CD14-positive monocyte (primary cell): Measurements from ENCODE around the gene NUBP2. TPM values are rescaled to one million over a fixed set of nuclear protein-coding genes. Genes with fewer than 3 reads are reported as not detected.

Source experiments
- DNase-seq, 3 donors: peaks; one replicate each; pipeline ENCODE4 v3.0.0-alpha.2; 2011 to 2022
- H2AFZ ChIP-seq: 2 replicates; pipeline ENCODE4 v1.6.0; 2012; ENCODE audit warnings: mild to moderate bottlenecking, low read depth, low read length, inconsistent platforms; ENCODE audit not compliant: insufficient read depth, poor library complexity, severe bottlenecking
- H3K27ac ChIP-seq, 2 donors: 1 replicate in 1 of 2; 2 replicates in 1 of 2; pipeline ENCODE4 v1.5.1; 2012 to 2013; ENCODE audit warnings: low read length in 2 of 2, control low read depth in 1 of 2, inconsistent platforms in 1 of 2, low read depth in 1 of 2, mild to moderate bottlenecking in 1 of 2
- H3K27me3 ChIP-seq, 2 donors: one replicate each; pipeline versions ENCODE4 v1.6.0 to v1.6.1; 2011 to 2013; ENCODE audit warnings: low read length in 2 of 2; ENCODE audit not compliant: control insufficient read depth in 2 of 2, insufficient read depth in 2 of 2
- H3K36me3 ChIP-seq, 2 donors: replicated peaks in 1 of 2; 1 replicate in 1 of 2; 2 replicates in 1 of 2; pipeline versions ENCODE4 v1.5.1 to v1.6.1; 2012 to 2013; ENCODE audit warnings: low read length in 2 of 2, control low read depth in 1 of 2, inconsistent platforms in 1 of 2, mild to moderate bottlenecking in 1 of 2; ENCODE audit not compliant: insufficient read depth in 2 of 2, control insufficient read depth in 1 of 2
- H3K4me1 ChIP-seq, 2 donors: 1 replicate in 1 of 2; 2 replicates in 1 of 2; pipeline versions ENCODE4 v1.5.1 to v1.6.1; 2012 to 2013; ENCODE audit warnings: low read length in 2 of 2, control low read depth in 1 of 2, inconsistent platforms in 1 of 2, mild to moderate bottlenecking in 1 of 2, moderate library complexity in 1 of 2; ENCODE audit not compliant: insufficient read depth in 2 of 2, control insufficient read depth in 1 of 2
- H3K4me2 ChIP-seq: replicated peaks from 2 replicates; pipeline ENCODE3; 2012; ENCODE audit warnings: low read length, moderate library complexity, mild to moderate bottlenecking; ENCODE audit not compliant: poor library complexity, severe bottlenecking; ENCODE audit errors: extremely low read depth
- H3K4me3 ChIP-seq, 3 experiments: fragments of 200-600 bp in 1 of 3; sonication (generic) in 1 of 3; replicated peaks in 1 of 3; 1 replicate in 2 of 3; 2 replicates in 1 of 3; pipeline ENCODE4 v1.5.1; 2011 to 2013; ENCODE audit warnings: low read length in 3 of 3, mild to moderate bottlenecking in 3 of 3, control low read depth in 2 of 3, low read depth in 2 of 3, inconsistent platforms in 1 of 3, moderate library complexity in 1 of 3
- H3K79me2 ChIP-seq: 2 replicates; pipeline ENCODE4 v1.6.0; 2012; ENCODE audit warnings: mild to moderate bottlenecking, control low read depth, inconsistent platforms, low read length, moderate library complexity; ENCODE audit not compliant: insufficient read depth
- H3K9ac ChIP-seq: 2 replicates; pipeline ENCODE4 v1.6.0; 2017; ENCODE audit warnings: low read length, mild to moderate bottlenecking; ENCODE audit not compliant: insufficient read depth, poor library complexity, severe bottlenecking
- H3K9me3 ChIP-seq, 2 donors: replicated peaks in 1 of 2; 1 replicate in 1 of 2; 2 replicates in 1 of 2; pipeline versions ENCODE4 v1.5.1 to v1.6.1; 2012 to 2013; ENCODE audit warnings: low read length in 2 of 2, control low read depth in 1 of 2; ENCODE audit not compliant: control insufficient read depth in 1 of 2, insufficient read depth in 1 of 2
- H4K20me1 ChIP-seq: 2 replicates; pipeline ENCODE4 v1.6.0; 2012; ENCODE audit warnings: mild to moderate bottlenecking, low read length, control low read depth, moderate library complexity; ENCODE audit not compliant: insufficient read depth
- H3K27ac Mint-ChIP-seq, 7 donors: one replicate each; pipeline ENCODE4 v1.8.0; 2020; ENCODE audit warnings: mild to moderate bottlenecking in 7 of 7, mixed read lengths in 7 of 7, moderate library complexity in 6 of 7, inconsistent platforms in 2 of 7
- H3K27me3 Mint-ChIP-seq, 3 donors: one replicate each; pipeline ENCODE4 v1.8.0; 2021 to 2022; ENCODE audit warnings: low read depth in 3 of 3, mild to moderate bottlenecking in 3 of 3, mixed read lengths in 3 of 3, moderate library complexity in 3 of 3, inconsistent platforms in 1 of 3
- H3K36me3 Mint-ChIP-seq, 2 donors: one replicate each; pipeline ENCODE4 v1.8.0; 2020; ENCODE audit warnings: mixed read lengths in 2 of 2, inconsistent platforms in 1 of 2, mild to moderate bottlenecking in 1 of 2
- H3K4me1 Mint-ChIP-seq: one replicate; pipeline ENCODE4 v1.8.0; 2020; ENCODE audit warnings: mild to moderate bottlenecking, mixed read lengths
- H3K4me3 Mint-ChIP-seq, 2 donors: one replicate each; pipeline ENCODE4 v1.8.0; 2020; ENCODE audit warnings: mild to moderate bottlenecking in 2 of 2, mixed read lengths in 2 of 2, moderate library complexity in 1 of 2
- H3K9me3 Mint-ChIP-seq, 7 donors: one replicate each; pipeline ENCODE4 v1.8.0; 2020 to 2022; ENCODE audit warnings: mixed read lengths in 7 of 7, mild to moderate bottlenecking in 6 of 7, moderate library complexity in 6 of 7, inconsistent platforms in 2 of 7
- WGBS: methylation state at CpG from one replicate; pipeline ENCODE4 v1.1.5; 2013; ENCODE audit warnings: missing lambda C conversion rate; ENCODE audit not compliant: insufficient coverage; 5-methylcytosine and 5-hydroxymethylcytosine counted together
- intact Hi-C, 2 donors: fragments of 100-400 bp; cut with micrococcal nuclease; formaldehyde crosslinking; loops; one replicate each; pipeline versions ENCODE4 v1.15.0 to v1.15.1; 2023
- polyA plus RNA-seq, 3 donors: library from polyadenylated mRNA; depleted of rRNA in 1 of 3; unstranded in 2 of 3; stranded (reverse) in 1 of 3; fragments of 300-500 nt in 2 of 3; fragments of >200 nt in 1 of 3; fragmentation: Illumina TruSeq in 2 of 3; gene quantifications; 1 replicate in 2 of 3; 2 replicates in 1 of 3; pipeline ENCODE4 v1.2.3, GENCODE V29; 2012 to 2021
- TF ChIP-seq, protein P1 (sequence below): fragments of 200-600 bp; IDR thresholded peaks from one replicate; pipeline ENCODE4 v1.8.0; 2022; ENCODE audit warnings: antibody characterized with exemption, mild to moderate bottlenecking

The NUBP2 gene
- polyA plus RNA-seq, 3 donors: 34.4 to 69.5 (median 57.9) TPM

DNA sequence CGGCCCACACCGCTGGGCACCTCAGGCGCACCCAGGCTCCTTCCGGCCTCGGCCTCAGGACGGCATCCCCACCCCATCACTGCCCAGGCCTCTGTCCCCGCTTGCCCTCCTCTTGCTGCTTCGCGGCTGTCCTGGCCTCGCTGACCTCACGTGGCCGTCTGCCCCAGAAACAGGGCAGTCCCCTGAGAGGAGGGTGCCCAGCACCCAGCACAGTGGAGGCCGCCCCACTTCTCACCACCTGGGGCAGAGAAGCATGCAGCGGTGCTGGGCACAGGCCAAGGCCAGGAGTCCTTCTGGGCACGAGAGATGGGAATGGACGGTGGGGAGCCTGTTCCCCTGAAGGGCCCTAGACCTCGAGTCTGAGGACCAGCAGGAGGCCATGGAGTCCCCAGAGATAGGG lies 35.0 kb downstream of the NUBP2 start:
- Histone ChIP-seq H3K27me3 (no peaks in the 10 kb centered on the region), H3K79me2 (peaks cover 8% of the 10 kb centered on the region), H3K4me3 (no peak overlapping the region), H3K9me3 (no peaks in the 10 kb centered on the region), H4K20me1 (peaks cover 56% of the 10 kb centered on the region), H3K4me1 (no peaks in the 10 kb centered on the region), H3K36me3 (peaks cover 81 to 95% of the 10 kb centered on the region in 2 donors), H3K4me2 (no peak overlapping the region), H3K27ac (no peak overlapping the region), H2AFZ (no peak overlapping the region), H3K9ac (no peak overlapping the region)
- Mint-ChIP-seq H3K9me3 (no peaks in the 10 kb centered on the region), H3K27me3 (no peaks in the 10 kb centered on the region), H3K27ac (peak overlapping the region in 1 of 7 donors; percentile 48), H3K4me1 (no peaks in the 10 kb centered on the region), H3K4me3 (no peak overlapping the region), H3K36me3 (peaks cover 56 to 94% of the 10 kb centered on the region in 2 donors)
- TF ChIP-seq, protein P1, sequence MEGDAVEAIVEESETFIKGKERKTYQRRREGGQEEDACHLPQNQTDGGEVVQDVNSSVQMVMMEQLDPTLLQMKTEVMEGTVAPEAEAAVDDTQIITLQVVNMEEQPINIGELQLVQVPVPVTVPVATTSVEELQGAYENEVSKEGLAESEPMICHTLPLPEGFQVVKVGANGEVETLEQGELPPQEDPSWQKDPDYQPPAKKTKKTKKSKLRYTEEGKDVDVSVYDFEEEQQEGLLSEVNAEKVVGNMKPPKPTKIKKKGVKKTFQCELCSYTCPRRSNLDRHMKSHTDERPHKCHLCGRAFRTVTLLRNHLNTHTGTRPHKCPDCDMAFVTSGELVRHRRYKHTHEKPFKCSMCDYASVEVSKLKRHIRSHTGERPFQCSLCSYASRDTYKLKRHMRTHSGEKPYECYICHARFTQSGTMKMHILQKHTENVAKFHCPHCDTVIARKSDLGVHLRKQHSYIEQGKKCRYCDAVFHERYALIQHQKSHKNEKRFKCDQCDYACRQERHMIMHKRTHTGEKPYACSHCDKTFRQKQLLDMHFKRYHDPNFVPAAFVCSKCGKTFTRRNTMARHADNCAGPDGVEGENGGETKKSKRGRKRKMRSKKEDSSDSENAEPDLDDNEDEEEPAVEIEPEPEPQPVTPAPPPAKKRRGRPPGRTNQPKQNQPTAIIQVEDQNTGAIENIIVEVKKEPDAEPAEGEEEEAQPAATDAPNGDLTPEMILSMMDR: no peak
- 97% methylated on average over 14 of the region's 17 CpGs for whole genome bisulfite sequencing
- no peak for DNase-seq
- intact Hi-C loops: no loop called here

DNA sequence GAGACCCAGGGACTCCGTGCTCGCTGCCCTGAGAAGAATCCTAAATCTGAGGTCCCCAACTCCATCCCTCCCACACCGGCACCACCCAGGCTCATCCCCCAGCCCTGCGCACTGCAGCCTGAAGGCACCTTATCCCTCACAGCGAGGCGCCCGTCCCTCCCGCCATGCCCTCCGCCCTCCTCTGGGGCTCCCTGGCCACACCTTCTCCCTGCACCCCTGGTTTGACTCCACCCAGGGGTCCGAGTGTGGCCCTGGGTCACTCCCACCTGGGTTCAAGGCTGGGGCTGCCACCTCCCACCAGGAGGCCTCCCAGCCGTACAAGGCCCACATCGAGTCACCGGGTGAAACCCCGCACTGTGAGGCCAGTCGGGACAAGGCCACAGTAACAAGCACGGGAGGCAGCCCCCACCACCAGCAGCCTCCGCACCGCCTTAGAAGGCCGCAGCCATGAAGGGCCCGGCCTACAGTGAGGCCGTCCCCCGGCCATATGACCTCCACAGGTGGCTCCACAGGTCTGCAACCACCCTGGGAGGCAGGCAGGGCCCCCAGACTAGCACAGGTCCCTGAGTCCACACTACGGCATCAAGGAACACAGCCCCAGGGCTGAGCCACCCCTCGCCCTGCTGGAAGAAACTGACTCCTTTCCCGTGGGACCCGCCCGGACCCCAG lies 35.6 kb downstream of the NUBP2 start:
- Mint-ChIP-seq H3K9me3 (no peaks in the 10 kb centered on the region), H3K4me3 (no peak overlapping the region), H3K27me3 (no peaks in the 10 kb centered on the region), H3K27ac (no peak overlapping the region), H3K36me3 (peaks cover 54 to 92% of the 10 kb centered on the region in 2 donors), H3K4me1 (no peaks in the 10 kb centered on the region)
- intact Hi-C loops: no loop called here
- Histone ChIP-seq H3K79me2 (peaks cover 11% of the 10 kb centered on the region), H3K4me1 (no peaks in the 10 kb centered on the region), H3K27ac (no peak overlapping the region), H2AFZ (no peak overlapping the region), H3K4me3 (no peak overlapping the region), H3K9me3 (no peaks in the 10 kb centered on the region), H3K4me2 (no peak overlapping the region), H4K20me1 (peaks cover 54% of the 10 kb centered on the region), H3K27me3 (no peaks in the 10 kb centered on the region), H3K9ac (no peak overlapping the region), H3K36me3 (peaks cover 79 to 93% of the 10 kb centered on the region in 2 donors)
- 98% methylated on average over 27 of the region's 27 CpGs for WGBS
- TF ChIP-seq, protein P1: no peak
- no peak for DNase-seq
